ENCODE data around the gene KCNK2.

Gene KCNK2

GRCh38 chr1:215279682-215280081 lies 197.1 kb downstream of the KCNK2 start:
- Histone ChIP-seq H3K27me3 (ENCODE audit: control insufficient read depth, low read length) (no peaks in the 10 kb centered on the region), H3K9me3 (ENCODE audit: control insufficient read depth, insufficient read depth, low read length) (no peaks in the 10 kb centered on the region), H3K27ac (ENCODE audit: low read depth, low read length) (no peak overlapping the region), H3K4me3 (ENCODE audit: low read length) (no peak overlapping the region), H4K20me1 (ENCODE audit: control insufficient read depth, insufficient read depth, low read depth, low read length) (no peaks in the 10 kb centered on the region), H3F3A (ENCODE audit: control insufficient read depth, insufficient read depth) (no peaks in the 10 kb centered on the region), H3K4me1 (ENCODE audit: control insufficient read depth, low read length) (no peaks in the 10 kb centered on the region), H3K9me2 (replicated peaks; ENCODE audit: control insufficient read depth, low read length) (no peaks in the 10 kb centered on the region), H3K79me2 (ENCODE audit: control insufficient read depth, low read length) (no peaks in the 10 kb centered on the region), H3K4me2 (ENCODE audit: low read length) (no peak overlapping the region), H3K36me3 (ENCODE audit: control insufficient read depth, low read length) (no peaks in the 10 kb centered on the region)
- TF ChIP-seq CTCF (IDR thresholded peaks at IDR 0.05; ENCODE audit: low read depth, low read length, poor library complexity, severe bottlenecking), result no peak
- no peak for TF ChIP-seq EZH2phosphoT487 (IDR thresholded peaks at IDR 0.05; ENCODE audit: borderline replicate concordance, low read length)

GRCh38 chr1:215282557-215282956 lies 200.0 kb downstream of the KCNK2 start:
- Histone ChIP-seq H3K27me3 (ENCODE audit: control insufficient read depth, low read length) (no peaks in the 10 kb centered on the region), H3K4me3 (ENCODE audit: low read length) (no peak overlapping the region), H3K79me2 (ENCODE audit: control insufficient read depth, low read length) (no peaks in the 10 kb centered on the region), H3F3A (ENCODE audit: control insufficient read depth, insufficient read depth) (no peaks in the 10 kb centered on the region), H3K36me3 (ENCODE audit: control insufficient read depth, low read length) (no peaks in the 10 kb centered on the region), H4K20me1 (ENCODE audit: control insufficient read depth, insufficient read depth, low read depth, low read length) (no peaks in the 10 kb centered on the region), H3K9me3 (ENCODE audit: control insufficient read depth, insufficient read depth, low read length) (no peaks in the 10 kb centered on the region), H3K27ac (ENCODE audit: low read depth, low read length) (no peak overlapping the region), H3K4me1 (ENCODE audit: control insufficient read depth, low read length) (no peaks in the 10 kb centered on the region), H3K9me2 (replicated peaks; ENCODE audit: control insufficient read depth, low read length) (no peaks in the 10 kb centered on the region), H3K4me2 (ENCODE audit: low read length) (no peak overlapping the region)
- no peak for TF ChIP-seq EZH2phosphoT487 (IDR thresholded peaks at IDR 0.05; ENCODE audit: borderline replicate concordance, low read length)
- TF ChIP-seq CTCF (IDR thresholded peaks at IDR 0.05; ENCODE audit: low read depth, low read length, poor library complexity, severe bottlenecking), result no peak

GRCh38 chr1:215285013-215285800 lies 202.7 kb downstream of the KCNK2 start:
- Histone ChIP-seq H3K4me1 (ENCODE audit: control insufficient read depth, low read length) (no peaks in the 10 kb centered on the region), H4K20me1 (ENCODE audit: control insufficient read depth, insufficient read depth, low read depth, low read length) (no peaks in the 10 kb centered on the region), H3K4me3 (ENCODE audit: low read length) (no peak overlapping the region), H3K4me2 (ENCODE audit: low read length) (no peak overlapping the region), H3K36me3 (ENCODE audit: control insufficient read depth, low read length) (no peaks in the 10 kb centered on the region), H3F3A (ENCODE audit: control insufficient read depth, insufficient read depth) (no peaks in the 10 kb centered on the region), H3K9me2 (replicated peaks; ENCODE audit: control insufficient read depth, low read length) (no peaks in the 10 kb centered on the region), H3K79me2 (ENCODE audit: control insufficient read depth, low read length) (no peaks in the 10 kb centered on the region), H3K27me3 (ENCODE audit: control insufficient read depth, low read length) (no peaks in the 10 kb centered on the region), H3K9me3 (ENCODE audit: control insufficient read depth, insufficient read depth, low read length) (no peaks in the 10 kb centered on the region), H3K27ac (ENCODE audit: low read depth, low read length) (no peak overlapping the region)
- TF ChIP-seq CTCF (IDR thresholded peaks at IDR 0.05; ENCODE audit: low read depth, low read length, poor library complexity, severe bottlenecking) (no peak), EZH2phosphoT487 (IDR thresholded peaks at IDR 0.05; ENCODE audit: borderline replicate concordance, low read length) (no peak)
